Stimulated activated naive CD4-positive, alpha-beta T cell (primary cell): ENCODE results near the gene WDR4.
"Not testable (repeated sequence)": the region's sequence is repeated elsewhere in the genome, so short reads cannot be mapped to it uniquely, and the experiment has no call there.

ENCODE experiments used
- DNase-seq, 6 experiments: peaks; one replicate each; lab custom pipeline; 2025; lab: John Stamatoyannopoulos, UW

The WDR4 gene

DNA sequence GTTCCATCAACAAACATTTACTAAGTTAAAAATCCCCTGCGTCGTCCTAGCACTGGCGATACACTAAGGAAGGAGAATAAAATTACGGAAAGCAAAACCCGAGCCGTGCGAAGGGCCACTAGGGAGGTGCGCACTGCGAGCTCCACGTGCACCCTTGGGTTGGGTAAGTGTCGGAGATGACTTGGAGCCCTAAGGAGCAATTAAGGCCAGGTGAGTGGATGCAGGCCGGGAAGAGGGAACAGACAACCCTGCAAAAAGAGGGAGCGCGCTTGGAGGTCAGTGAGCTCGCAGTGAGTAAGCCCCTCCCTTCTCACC lies 704 bp downstream of the WDR4 start:
- DNase-seq: no peak

DNA sequence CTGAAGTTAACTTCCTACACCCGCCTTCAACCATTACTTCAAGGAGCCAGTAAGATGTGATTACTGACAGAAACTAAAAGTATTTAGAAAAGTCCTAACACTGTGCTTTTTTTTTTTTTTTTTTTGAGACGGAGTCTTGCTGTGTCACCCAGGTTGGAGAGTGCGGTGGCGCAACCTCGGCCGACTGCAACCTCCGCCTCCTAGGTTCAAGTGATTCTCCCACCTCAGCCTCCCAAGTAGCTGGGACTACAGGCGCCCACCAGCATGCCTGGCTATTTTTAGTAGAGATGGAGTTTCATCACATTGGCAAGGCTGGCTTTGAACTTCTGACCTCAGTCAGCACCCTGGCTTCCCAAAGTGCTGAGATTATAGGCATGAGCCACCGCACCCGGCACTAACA lies 3.5 kb downstream of the WDR4 start:
- not testable (repeated sequence) for DNase-seq

DNA sequence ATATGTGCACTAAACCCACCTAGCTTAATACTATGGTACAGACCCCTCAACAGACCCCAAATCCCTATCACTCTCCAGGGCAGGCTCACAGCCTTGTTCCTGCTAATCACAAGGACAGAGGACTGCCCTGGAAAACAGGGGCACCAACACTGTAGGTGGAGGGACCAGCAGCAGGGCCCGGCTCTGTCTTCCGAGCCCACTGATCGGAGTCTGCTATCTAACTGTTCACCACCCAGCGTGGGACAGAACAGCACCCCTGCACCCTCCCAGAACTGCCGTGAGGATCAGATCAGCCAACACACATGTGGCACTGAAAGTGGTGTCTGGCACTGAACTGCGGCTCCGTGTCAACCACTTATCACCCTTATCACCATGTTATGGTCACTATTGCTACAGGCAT lies 6.2 kb downstream of the WDR4 start:
- no peak for DNase-seq

DNA sequence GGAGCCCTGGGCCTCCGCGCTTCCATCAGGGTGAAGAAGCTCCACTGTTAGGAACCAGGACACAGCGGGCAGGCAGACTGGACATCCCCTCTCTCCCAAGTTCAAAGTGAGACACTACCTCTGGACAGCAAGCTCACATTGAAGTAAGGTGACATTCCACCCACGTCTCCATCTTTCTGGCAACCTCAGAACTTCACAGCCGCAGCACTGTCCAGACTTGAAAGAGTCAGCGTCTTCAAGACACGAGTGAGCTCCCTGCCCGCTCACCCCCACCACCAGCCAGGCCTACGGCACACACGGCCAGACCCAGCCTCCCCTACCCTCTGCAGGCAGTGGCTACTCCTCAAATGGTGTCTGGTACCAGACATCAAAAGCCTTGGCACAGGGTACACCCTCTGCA lies 11.1 kb downstream of the WDR4 start:
- no peak for DNase-seq

DNA sequence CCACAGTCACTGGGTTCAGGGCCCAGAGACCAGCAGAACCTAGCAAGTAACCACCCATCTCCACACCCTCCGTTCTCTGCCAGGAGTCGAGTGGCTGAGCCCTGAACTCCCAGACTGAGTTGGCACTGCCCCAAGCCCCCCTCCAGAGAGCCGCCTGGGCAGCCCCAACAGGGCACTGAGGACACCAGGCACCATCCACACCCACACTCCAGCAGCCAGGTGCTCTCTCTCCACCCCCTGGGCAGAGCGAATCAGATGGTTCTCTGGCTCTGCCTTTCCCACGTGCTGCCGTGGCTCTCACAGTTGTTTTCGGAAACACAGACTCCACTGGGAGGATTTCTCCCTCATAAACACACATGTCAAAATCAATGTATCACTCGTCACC lies 13.6 kb downstream of the WDR4 start:
- no peak for DNase-seq

DNA sequence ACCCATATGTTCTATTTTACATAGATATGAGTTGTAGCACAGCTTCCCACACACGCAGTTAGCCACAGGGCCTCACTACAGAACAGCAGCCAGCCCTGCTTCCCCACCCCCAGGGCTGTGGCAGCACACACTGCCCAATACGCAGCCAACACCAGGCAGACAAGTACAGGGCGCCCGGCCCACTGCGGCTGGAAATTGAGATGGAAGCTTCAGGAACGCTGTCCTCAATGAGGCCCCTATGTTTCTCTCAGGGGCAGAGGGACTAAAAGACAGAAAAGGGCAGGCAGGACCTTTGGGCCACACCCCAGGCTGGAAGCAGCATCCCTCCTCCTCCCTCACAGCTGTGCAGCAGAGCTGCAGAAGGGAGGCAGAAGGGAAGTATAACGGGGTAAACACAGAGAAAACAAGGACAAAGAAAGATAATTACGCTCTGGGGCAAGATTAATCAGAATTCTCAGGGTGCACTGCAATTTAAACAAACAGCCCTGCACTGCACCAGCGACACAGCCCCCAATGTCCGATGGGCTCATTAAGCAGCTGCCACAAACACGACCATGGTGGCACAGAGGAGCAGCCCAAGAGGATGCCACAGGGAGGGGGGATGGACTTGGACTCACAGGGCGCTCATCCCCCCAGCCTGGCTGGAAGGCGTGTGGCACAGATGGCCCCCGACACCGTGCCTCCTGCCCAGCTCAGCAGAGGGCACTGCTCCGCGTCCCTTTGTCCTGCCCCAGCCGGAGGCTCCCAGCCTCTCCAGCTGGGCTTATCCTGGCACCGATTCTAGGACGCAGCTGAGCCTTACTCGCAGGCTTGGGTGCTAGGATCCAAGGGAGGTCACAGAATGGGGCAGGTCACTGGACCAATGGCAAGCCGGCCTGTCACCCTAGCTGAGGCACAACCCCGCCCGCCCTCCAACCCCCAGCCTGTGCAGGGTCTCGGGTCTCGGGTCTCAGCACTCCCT lies 14.2 kb downstream of the WDR4 start:
- no peak for DNase-seq

DNA sequence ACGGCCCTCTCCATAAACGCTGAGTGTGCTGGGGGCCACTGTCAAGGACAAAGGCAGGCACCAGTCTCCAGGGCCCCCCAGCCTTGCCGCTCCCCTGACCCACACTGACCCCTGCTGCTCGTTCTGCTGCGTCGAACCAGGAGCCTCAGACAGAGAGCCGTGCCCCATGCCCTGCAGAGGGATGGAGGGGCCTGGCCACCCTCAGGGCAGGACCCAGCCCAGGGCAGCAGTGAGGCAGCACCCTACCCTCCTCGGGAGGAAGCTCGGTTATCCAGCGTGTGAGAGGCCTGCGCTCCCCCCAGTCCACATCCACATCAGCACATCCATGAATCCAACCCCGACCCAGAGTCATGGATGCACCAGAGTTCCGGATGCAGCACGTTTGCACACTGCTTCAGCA lies 15.1 kb downstream of the WDR4 start:
- no peak for DNase-seq

DNA sequence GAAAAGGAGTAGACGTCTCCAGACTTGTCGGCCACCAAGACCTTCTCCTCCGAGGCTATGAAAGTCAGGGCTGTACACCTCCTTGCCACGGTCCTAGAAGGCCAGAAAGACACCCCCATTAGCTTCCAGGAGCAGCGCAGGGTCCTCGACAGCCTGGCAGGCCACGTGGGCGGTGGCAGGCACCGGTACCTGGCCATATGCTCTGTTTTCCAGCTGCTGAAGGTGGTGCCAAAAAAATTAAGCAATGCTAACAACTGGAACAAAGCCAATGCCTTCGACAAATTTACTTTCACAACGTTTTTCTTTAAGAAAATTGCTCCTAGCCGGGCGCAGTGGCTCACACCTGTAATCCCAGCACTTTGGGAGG lies 15.9 kb downstream of the WDR4 start:
- no peak for DNase-seq

DNA sequence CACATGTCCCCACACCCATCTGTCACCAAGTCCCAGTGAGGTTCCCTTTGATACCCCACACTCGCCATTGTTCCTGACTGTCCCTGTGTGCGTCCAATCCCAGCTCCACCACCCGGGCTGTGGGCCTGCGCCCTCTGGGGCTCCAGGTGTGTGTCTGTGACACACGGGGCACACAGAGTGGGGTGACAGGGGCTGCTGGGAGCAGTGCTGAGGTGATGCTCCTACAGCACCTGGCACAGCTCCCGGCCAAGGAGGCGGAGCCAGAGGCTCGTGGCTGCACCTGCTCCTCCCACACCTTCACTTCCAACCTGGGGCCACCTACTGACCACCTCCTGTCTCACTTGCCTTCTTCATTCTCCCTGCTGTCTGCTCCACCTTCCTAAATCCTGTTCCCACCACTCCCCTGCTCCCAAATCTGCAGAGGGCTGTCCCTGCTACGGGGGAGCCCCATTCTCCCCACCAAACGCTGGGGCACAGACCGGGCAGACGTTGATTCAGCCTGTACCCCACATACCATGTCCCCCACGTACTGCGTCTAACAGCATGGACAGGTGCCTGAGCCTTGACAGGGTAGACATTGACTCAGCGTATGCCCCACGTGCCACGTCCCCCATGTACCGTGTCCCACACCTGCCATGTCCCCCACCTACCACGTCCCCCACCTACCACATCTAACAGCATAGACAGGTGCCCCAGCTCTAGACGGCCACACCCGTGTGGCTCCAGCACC lies 16.4 kb downstream of the WDR4 start:
- DNase-seq: no peak

DNA sequence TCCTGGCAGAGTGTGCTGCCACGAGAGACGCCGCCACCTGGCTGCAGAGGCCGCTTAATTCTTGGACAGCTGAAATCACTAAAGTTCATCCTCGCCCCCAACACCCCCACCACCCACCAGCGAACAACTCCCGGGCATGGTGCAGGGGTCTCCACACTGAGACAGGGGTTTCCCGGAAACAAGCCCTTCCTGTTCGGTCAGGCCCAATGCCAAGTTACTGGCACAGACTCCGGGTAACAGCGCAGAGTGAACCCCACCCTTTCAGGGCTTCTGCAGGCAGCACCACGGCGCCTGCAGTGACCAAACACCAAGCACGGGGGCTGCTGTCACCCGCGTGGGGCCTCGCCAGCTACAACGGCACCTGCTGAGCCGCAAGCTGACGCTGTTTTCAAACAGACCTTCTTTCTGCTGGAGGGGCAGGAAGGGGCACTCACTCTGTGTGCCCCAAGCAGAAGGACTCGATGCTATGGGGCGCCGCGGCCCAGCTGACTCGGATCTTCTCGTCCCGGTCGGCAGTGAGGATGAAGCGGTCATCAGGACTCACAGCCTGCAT lies 17.4 kb downstream of the WDR4 start:
- DNase-seq: no peak

DNA sequence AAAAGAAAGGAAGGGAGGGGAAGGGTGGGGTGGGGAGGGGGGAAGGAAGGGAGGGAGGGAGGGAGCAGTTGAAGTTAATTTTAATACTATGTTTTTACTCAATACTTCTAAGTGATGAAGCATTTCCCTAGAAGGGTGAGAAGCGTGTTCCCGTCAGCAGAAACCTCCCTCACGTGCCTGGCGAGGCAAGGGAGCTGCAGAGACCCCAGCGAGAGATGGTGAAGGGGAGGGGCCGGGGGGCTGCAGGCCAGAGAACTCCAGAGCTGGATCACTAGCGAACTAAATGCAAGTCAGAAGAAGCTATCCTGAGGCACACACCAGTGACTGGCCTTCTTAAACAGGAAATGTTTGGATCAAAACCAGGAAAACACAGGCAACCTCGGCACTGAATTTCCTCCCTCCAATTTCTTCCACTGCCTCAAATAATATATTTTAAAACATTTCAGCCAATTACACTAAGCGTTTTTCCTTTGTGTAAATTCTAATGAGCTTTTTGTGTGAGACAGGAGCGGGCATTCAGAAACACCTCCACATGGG lies 18.0 kb downstream of the WDR4 start:
- DNase-seq: no peak

DNA sequence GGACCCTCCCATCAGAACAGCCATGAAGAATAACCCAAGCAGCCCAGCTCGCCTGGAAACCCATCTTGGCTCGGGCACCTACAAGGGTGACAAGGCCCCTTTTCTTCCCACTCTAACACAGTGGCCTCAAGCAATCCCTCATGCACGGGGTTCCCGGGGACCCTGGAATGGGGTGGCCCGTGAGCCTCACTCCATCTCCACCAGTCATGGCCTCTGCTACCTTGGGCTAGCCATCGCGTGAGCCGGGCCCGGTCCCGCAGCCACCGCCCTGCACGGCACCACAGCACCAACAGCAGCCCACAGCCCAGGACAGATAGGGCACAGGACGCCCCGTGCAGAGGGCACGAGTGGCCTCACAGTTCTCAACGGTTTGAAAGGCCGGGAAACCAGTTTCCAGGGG lies 19.0 kb downstream of the WDR4 start:
- no peak for DNase-seq

DNA sequence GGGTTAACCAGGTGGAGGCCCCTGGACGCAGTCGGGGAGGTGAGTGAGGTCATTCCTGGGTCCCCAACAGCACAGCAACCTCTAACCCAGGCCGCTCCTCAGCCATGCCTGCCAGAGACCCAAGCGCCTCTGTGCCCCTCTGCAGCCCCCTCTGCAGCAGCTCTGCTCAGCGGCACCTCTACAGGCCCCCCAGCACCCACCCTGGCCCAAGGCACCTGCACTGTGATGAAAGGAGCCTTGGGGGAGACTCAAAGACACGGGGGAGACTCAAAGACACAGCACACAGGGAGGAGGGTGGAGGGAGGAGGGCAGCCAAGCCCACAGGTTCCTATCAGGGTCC lies 19.5 kb downstream of the WDR4 start:
- no peak for DNase-seq

DNA sequence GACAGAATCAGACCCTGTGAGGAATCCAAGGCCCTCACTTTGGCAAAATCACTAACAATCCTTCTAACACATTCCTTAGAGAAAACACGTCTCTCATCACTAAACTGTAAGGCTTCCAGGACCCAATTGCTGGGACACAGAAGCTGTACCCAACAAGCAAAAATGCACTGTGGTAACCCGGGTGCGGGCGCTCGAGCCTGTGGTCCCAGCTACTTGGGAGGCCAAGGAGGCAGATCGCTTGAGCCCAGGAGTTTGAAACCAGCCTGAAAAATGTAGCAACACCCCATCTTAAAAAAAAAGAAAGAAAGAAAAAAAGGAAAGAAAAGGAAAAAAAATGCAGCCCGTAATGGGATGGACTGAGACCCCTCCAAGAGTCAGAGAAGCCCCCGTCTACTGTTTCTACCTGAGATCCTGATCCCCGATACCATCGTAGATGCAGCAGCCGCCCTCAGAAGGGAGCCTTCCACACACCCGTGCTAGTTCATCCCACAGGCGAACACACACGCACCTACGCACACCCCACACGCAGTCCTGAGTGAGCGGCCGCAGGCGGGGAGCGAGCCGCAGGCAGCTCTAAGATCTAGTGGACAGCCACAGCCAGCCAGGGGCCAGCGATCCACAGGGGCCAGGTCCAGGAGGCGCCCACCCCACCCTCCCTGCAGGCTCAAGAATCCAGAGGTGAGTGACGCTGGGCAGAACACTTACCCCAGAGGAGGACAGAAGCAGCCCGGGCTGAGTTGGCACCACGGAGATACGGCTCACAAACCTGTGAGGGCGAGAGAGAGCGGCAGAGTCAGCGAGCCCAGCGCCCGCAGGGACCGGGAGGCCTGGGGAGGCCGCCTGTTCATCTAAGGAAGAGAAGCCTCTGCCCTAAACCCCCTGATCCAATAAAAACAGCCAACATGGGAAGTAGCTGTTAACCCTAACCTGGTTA lies 20.1 kb downstream of the WDR4 start:
- DNase-seq: no peak

DNA sequence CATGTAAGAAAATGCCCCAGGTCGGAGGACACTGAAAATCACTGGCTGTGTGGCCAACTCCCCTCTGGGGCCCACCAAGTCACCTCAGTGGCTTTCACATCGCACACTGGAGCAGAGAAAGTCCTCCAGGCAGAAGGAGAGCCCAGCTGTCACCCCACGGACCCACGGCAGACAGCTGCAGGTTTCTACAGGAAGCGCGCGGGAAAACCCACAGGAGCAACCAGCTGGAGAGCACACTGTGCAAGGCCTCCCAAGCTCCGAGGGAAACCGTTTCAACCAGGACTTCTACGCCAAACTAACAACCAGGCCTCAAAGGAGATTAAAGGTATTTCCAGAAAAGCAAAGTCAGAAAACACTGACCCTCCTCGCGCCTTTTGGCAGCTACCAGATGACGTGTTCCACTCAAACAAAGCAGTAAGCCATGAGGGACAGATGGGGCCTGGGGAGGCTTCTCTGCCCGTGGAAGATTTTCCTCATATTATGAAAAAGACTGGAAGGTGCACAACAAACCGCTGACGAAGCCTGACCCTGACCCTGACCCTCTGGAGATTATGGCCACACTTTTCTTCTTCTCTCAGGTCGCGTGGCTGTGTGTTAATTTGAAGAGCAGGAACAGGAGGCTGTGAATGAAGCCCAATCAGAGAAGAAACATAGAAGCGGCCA lies 21.0 kb downstream of the WDR4 start:
- DNase-seq: no peak

DNA sequence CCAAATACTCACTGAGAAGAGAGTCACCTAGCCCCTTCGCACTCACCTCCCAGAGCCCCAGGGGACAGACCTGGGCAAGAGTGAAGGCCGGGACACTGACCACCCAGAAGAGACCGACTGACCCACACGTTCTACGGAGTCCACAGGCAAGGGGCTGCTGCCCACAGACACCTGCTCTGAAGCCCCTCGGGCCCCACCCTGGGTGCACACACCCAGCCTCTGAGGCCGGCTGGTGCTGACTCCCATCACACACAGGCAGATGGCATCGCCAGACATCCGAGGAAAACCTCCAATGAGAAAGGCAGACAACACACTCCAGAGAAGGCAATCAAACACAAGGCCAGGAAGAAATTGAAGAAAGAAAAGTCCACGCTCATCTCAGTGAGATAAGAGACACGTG lies 22.1 kb downstream of the WDR4 start:
- no peak for DNase-seq

DNA sequence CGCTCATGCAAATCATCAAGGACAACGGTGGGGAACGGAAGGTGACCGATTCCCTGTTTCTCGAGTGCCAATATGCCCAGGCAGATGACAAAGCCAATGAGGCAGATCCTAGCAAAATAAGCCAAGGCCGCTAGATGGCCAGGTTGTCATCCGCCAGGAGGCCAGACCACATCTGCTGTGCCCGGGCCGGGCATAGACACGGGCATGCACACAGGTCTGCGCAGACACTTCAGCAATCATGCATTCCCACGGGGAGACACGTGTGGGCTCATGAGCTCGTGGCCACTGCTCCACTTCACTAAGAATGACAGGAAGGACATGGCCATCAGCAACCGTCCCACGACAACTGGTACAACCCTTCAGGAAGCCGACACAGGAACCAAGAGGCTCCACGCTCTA lies 23.4 kb downstream of the WDR4 start:
- DNase-seq: no peak

DNA sequence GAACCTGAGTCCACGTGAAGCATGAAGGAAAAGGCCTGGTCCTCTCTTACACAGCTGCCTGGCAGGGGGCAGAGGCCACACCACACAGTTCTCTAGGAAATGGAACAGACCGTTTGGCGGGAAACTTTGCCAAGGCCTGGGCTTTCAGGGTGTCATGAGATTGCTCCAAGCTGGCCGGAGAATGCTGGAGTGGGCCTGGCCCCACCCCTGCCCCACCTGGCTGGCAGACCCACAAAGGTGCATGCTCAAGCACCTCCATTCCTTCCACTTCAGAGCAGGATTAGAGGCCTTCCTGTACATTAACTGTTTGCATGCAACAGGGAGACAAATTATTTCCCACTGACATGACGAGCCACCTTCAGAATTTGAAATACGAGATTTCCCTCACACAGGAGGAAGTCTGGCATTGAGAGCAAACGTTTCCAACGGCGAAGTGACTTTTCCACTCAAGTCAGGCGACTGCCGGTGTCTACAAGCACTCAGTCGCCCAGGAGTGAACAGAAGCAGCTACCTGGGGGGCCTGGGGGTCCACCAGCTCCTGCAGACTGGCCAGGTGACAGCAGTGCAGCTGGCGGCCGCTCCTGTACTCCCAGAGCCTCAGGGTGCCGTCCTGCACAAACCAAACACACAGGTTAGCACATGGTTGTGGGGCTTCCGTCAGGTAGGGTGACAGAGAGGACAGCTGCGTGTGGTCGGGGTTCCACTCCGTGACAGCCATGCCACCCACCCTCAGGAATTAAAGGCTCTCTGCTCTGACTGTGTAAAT lies 24.0 kb downstream of the WDR4 start:
- DNase-seq: no peak

DNA sequence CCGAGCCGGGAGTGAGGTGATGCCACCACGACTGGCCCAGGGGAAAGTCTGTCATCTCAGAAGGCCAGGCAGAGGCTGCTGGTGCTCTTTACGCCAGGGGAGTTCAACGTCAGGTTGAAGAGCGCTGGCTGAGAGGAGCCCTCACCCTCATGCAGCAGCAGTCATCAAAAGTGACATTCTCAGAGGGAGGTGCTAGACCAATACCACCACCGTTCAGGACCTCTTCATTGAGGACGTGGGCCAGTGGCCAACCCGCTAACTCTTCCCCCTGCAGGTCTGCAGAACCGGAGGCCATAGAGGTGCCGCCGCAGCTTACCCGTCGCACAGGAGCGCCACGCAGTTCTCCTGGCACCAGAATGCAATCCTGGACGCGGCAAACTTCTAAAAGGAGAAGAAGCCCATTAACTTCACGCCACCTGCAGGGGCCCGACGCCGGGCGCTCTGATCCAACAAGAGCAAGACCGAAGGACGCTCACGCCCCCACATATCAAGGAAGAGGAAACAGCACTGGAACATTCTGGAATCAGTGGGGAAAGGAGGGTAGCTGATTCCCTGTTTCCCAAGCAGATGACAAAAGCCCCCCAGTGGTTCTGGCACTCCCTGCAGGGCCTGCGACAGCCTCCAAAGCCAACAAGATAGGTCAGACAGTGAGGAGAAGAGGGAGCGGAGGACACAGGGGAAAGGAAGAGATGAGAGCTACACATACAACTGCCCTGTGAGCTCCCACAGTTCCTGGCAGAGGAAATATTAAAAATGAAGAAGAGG lies 24.9 kb downstream of the WDR4 start:
- DNase-seq: no peak

DNA sequence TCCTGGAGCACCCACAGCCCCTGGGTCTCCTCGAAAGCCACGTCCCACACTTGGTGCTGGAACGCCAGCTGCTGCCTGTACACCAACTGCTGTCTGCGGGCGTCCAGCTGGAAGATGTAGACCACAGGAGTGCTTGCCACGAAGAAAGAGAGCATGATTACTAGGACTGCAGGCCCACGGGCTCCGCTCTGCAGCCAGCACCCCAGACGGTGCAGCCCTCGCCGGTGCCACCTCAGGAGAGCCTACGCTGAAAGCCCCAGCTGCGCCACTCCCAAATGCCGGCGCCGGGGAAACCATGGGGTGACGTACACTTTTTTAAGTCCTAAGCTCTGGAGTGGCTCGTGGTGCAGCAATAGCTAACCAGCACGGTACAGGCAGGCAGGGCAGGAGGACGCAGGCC lies 25.7 kb downstream of the WDR4 start:
- no peak for DNase-seq
